OCI-LY1 (cell line): ENCODE results near the gene SETDB1.
A peak's percentile ranks its signal among the peaks of the same experiment; 100 is the strongest.

ENCODE experiments used
- H2AFZ ChIP-seq: fragments of 200-600 bp; sonication (generic), shearing (Covaris generic); 2 replicates; pipeline ENCODE4 v1.6.0; 2014; ENCODE audit warnings: antibody characterized with exemption, mild to moderate bottlenecking, low read length
- H3F3A ChIP-seq: fragments of 200-600 bp; sonication (generic), shearing (Covaris generic); 2 replicates; pipeline ENCODE4 v1.6.0; 2014; ENCODE audit warnings: mild to moderate bottlenecking, antibody characterized with exemption, low read length, moderate library complexity; ENCODE audit not compliant: insufficient read depth
- H3K27ac ChIP-seq: fragments of 200-600 bp; sonication (generic); 2 replicates; pipeline ENCODE4 v1.5.1; 2014; ENCODE audit warnings: low read length, mixed run types, mild to moderate bottlenecking, low read depth; ENCODE audit not compliant: poor library complexity, severe bottlenecking
- H3K27me3 ChIP-seq: fragments of 200-600 bp; sonication (generic); 2 replicates; pipeline ENCODE4 v1.6.0; 2014; ENCODE audit warnings: antibody characterized with exemption, mild to moderate bottlenecking, low read length, moderate library complexity; ENCODE audit not compliant: insufficient read depth
- H3K36me3 ChIP-seq: fragments of 200-600 bp; sonication (generic); 2 replicates; pipeline ENCODE4 v1.6.1; 2014; ENCODE audit warnings: mild to moderate bottlenecking, antibody characterized with exemption, low read length, moderate library complexity, mixed read lengths; ENCODE audit not compliant: insufficient read depth
- H3K4me1 ChIP-seq: fragments of 200-600 bp; sonication (generic); 2 replicates; pipeline ENCODE4 v1.5.1; 2014; ENCODE audit warnings: mild to moderate bottlenecking, low read length, moderate library complexity; ENCODE audit not compliant: insufficient read depth, severe bottlenecking
- H3K4me2 ChIP-seq: fragments of 200-600 bp; sonication (generic), shearing (Covaris generic); 2 replicates; pipeline ENCODE4 v1.6.1; 2014; ENCODE audit warnings: low read length
- H3K4me3 ChIP-seq: fragments of 200-600 bp; sonication (generic); 2 replicates; pipeline ENCODE4 v1.5.1; 2014; ENCODE audit warnings: low read length, low read depth, mild to moderate bottlenecking, mixed read lengths; ENCODE audit not compliant: poor library complexity, severe bottlenecking
- H3K79me2 ChIP-seq: fragments of 200-600 bp; shearing (Covaris generic); 2 replicates; pipeline ENCODE4 v1.6.1; 2016; ENCODE audit warnings: mixed run types, low read length, mixed read lengths; ENCODE audit not compliant: insufficient read depth
- H3K9ac ChIP-seq: fragments of 200-600 bp; sonication (generic), shearing (Covaris generic); 2 replicates; pipeline ENCODE4 v1.6.1; 2014; ENCODE audit warnings: mild to moderate bottlenecking, low read length, mixed read lengths
- H3K9me2 ChIP-seq: fragments of 200-600 bp; sonication (generic), shearing (Covaris generic); 2 replicates; pipeline ENCODE4 v1.6.1; 2014; ENCODE audit warnings: low read depth, mild to moderate bottlenecking, low read length, mixed read lengths
- H3K9me3 ChIP-seq: fragments of 200-600 bp; shearing (Covaris generic); 2 replicates; pipeline ENCODE4 v1.6.1; 2014; ENCODE audit warnings: low read length, mixed read lengths
- H4K20me1 ChIP-seq: fragments of 200-600 bp; sonication (generic), shearing (Covaris generic); 2 replicates; pipeline ENCODE4 v1.6.0; 2016; ENCODE audit warnings: mild to moderate bottlenecking, low read length; ENCODE audit not compliant: insufficient read depth
- CTCF ChIP-seq: fragments of 200-600 bp; sonication (generic), shearing (Covaris generic); IDR thresholded peaks from 2 replicates; pipeline ENCODE4 v1.5.1; 2017; ENCODE audit warnings: mild to moderate bottlenecking, antibody characterized with exemption, low read length, moderate library complexity, mixed read lengths
- EZH2 ChIP-seq: fragments of 200-600 bp; sonication (generic), shearing (Covaris generic); IDR thresholded peaks from 2 replicates; pipeline ENCODE4 v1.8.0; 2017; ENCODE audit warnings: borderline replicate concordance, mixed run types, mild to moderate bottlenecking, antibody characterized with exemption, low read length, moderate library complexity, mixed read lengths

SETDB1 gene

GRCh38 chr1:150973258-150973835 is 47.2 kb downstream of the SETDB1 start:
- Histone ChIP-seq H3F3A (no peaks in the 10 kb centered on the region; the same call in 1 of the 2 replicates), H3K27ac (peak overlapping the region; percentile 76), H3K9ac (peak overlapping the region; percentile 88), H3K4me2 (peak overlapping the region; percentile 87), H3K79me2 (peaks cover 23% of the 10 kb centered on the region), H3K9me3 (no peaks in the 10 kb centered on the region), H3K9me2 (no peaks in the 10 kb centered on the region), H3K4me1 (peaks cover 39% of the 10 kb centered on the region), H3K36me3 (peaks cover 6% of the 10 kb centered on the region; the same call in 1 of the 2 replicates), H4K20me1 (no peaks in the 10 kb centered on the region), H3K27me3 (no peaks in the 10 kb centered on the region; the same call in 1 of the 2 replicates), H2AFZ (no peak overlapping the region), H3K4me3 (peak overlapping the region; percentile 88)
- TF ChIP-seq EZH2, result no peak
- no peak for TF ChIP-seq CTCF

GRCh38 chr1:150973836-150974579 is 47.8 kb downstream of the SETDB1 start:
- H3K79me2 ChIP-seq, result peaks cover 23% of the 10 kb centered on the region

More at GRCh38 chr1:150973836-150974579, 47.8 kb downstream of the SETDB1 start:
- Histone ChIP-seq H3F3A (no peaks in the 10 kb centered on the region; the same call in 1 of the 2 replicates), H3K4me2 (peak overlapping the region; percentile 87), H2AFZ (no peak overlapping the region), H3K27ac (peak overlapping the region; percentile 76), H4K20me1 (no peaks in the 10 kb centered on the region), H3K27me3 (no peaks in the 10 kb centered on the region; the same call in 1 of the 2 replicates), H3K4me3 (peak overlapping the region; percentile 88), H3K4me1 (peaks cover 42% of the 10 kb centered on the region), H3K36me3 (no peaks in the 10 kb centered on the region), H3K9me3 (no peaks in the 10 kb centered on the region), H3K9me2 (no peaks in the 10 kb centered on the region), H3K9ac (peak overlapping the region; percentile 88)
- TF ChIP-seq EZH2 (no peak), CTCF (no peak)
